ENCODE results near the gene PBX3.

PBX3 gene

GRCh38 chr9:125867751-125868415 lies 120.7 kb downstream of the PBX3 start:
- no peak for DNase-seq (ENCODE audit: low read depth)

DNA sequence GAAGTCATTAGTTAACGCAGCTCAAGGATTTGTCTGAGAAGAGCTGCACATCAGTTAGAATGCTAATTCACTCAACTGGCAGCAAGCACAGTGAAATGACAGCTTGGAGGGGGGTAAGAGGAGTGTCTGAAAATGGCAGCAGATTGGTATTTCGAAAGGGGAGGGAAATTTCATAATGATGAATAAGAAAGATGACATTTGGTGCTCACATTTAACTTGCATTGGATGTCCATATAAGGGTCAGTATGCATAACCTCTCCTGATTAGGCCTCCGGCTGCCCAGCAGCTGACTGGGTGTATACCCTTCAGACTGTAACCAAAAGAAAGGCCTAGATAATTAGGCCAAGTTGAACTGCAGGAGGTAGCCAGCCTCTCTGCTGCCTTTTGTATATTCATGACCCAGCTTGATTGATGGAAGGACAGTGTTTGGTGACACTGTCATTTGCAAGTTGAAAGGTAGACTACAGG lies 131.0 kb downstream of the PBX3 start:
- no peak for DNase-seq (ENCODE audit: low read depth)

DNA sequence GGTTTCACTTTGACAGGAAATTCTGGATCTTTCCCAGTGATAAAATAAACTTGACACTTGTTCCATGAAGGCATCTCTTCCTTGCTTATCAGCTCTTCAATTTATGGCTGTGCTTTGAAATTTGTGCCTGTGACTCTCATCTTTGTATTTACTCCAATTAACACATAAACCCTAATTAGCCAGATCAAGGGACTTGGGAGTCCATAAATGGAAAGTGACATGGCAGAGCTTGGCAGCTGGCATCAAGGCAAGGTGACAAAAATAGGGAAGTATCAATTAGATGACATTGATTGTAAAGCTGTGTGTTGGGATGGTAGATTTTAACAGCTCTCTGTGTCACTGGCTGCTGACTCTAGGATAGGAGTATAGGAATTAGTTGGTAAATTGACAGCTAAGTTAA lies 133.9 kb downstream of the PBX3 start:
- DNase-seq (ENCODE audit: low read depth) = no peak

GRCh38 chr9:125883565-125884217 lies 136.5 kb downstream of the PBX3 start:
- no peak for DNase-seq (ENCODE audit: low read depth)

GRCh38 chr9:125884218-125884595 lies 137.0 kb downstream of the PBX3 start:
- no peak for DNase-seq (ENCODE audit: low read depth)

DNA sequence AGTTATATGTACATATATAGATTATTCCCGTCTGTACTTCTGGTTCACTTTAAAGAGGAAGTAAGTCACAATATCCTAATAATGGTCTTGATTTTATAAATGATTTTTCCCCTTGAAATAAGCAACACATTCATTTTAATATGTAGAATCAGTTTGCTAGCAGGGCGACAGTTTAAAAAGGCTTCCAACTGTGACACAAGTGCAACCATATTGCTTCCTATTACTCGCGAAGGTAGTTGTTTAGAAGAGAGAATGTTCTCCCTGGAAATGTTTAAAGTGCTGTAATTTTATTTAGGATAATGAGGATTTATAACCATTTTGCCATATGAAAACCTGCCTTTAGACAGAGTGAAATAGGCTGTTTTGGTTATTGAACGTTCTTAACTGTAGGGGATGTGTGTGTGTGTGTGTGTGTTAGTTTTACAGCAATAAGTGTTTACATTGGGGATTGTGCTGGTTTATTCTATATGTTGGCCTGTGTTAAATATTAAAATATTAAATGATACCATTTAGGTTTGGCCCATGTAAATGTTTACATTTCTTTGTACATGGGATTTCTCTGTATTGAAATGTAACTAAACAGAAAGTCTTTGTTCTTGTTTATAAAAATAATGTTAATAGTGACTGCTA lies 138.3 kb downstream of the PBX3 start:
- DNase-seq (ENCODE audit: low read depth) = no peak

GRCh38 chr9:125886365-125886764 lies 139.2 kb downstream of the PBX3 start:
- no peak for DNase-seq (ENCODE audit: low read depth)

GRCh38 chr9:125887172-125887571 lies 140.0 kb downstream of the PBX3 start:
- no peak for DNase-seq (ENCODE audit: low read depth)

DNA sequence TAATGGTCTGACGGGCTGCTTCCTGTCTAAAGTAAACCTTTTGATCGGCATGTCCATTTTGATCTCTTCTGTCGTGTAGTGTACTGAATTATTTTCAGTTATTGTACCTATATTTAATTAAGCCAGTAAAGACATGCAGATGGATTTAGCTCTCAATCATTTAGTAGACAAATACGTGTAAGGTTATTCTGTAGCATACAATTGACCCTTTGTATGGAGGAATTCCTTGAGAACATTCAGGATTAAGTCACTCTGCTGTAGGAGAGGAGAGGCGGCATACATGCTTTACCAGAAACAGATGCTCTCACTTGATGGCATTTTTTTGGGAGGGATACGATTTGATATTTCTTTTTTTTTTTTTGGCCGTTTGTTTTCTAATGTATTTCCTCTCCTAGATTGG lies 141.0 kb downstream of the PBX3 start:
- DNase-seq (ENCODE audit: low read depth) = no peak

DNA sequence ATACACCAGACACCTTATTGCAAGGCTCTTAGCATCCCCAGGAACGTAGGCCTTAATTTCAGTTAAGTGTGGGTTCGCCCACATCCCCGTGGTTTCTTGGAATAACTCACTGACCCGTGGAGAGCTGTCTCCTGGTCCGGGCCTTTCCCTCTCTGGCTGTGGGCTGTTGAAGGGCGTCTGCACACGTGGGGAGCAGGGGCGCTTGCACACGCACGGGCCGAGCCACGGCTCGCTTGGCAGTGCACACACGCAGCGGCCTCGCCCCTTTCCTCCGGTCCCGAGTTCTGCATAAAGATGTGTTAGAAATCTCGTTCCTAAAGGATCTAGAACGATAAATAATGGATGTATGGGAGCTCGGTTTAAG lies 141.9 kb downstream of the PBX3 start:
- no peak for DNase-seq (ENCODE audit: low read depth)

DNA sequence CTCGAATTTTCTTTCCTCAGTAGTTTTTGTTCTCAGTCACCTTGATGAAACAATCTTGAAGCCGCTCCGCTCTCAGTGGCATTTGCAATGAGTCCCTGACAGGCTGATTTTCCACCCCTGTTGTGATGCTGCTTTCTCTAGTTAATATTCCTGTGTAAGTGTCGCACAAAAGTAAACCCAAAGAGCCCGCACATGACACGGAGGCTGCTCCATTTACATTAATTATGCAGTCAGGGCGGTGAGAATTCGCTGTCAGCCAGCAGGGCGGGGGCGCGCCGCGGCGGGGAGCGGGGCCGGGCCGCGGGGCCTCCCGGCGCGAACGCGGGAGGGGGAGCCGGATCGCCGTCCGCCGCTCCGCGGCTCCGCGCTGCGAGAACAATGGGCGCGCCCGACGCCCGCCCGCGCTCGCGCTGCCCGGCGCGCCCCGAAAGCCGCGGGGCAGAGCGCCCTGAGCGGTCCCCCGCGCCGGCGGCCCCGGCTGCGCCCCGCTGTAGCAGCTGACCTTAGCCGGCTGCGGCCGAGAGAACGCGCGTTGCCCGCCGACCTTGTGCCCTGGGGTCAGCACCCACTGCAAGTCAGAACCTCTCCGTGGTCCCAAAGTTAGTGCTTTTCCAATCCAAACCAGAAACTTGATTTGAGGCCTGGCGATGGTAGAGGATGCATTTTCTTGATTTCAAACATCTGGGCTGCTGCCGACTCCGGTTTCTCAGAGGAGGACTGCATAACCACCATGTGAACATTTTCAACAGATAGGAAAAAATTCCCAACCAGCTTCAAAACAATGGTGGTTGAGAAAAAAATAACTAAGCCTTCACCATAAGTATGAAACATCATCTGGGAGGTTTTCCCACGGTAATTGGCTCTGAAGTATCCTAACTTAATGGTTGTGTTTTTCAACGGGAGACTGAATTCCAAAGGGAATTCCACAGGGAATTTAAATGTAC lies 142.6 kb downstream of the PBX3 start:
- DNase-seq (ENCODE audit: low read depth) = peak; percentile 2

- DNase-seq (ENCODE audit: low read depth) = no peak
Observed at GRCh38 chr9:125890826-125891225, 143.7 kb downstream of the PBX3 start.

DNA sequence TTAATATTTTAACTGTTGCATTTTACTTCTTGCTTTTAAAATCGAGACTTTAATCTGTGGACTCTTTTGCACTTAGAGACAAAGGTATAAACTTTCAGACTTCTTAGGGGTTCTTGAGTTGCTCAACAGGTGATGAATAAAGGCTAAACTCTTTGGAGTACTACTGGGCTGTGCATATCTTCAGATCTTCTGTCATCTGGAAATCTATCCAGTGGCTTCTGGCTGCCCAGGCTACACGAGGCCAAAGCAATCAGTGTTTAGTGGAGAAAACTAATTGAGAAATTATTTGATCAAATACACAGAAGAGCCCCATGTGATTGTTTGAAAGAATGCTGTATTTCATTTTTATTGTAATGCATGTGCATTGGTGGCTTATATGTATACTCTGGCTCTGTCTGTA lies 146.1 kb downstream of the PBX3 start:
- no peak for DNase-seq (ENCODE audit: low read depth)

GRCh38 chr9:125894566-125894965 lies 147.4 kb downstream of the PBX3 start:
- DNase-seq (ENCODE audit: low read depth) = no peak

DNA sequence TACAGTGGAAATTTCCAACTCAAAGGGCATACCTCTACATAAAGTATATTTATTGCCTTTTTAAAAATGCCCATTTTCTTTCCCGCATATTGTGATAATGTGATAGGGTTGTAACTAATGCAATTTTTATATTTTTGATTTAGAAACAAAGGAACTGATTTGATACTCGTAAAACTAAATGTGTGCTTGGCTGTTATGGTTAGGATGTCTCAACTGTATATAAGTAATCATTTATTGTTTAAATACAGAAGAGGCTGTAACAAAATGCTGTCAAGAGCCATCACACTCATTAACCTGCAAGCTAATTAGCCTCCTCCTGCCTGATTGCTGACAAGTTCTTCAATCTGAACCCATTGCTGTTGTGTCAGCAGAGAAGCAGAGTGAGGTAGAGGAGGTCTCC lies 149.2 kb downstream of the PBX3 start:
- DNase-seq (ENCODE audit: low read depth) = no peak

- no peak for DNase-seq (ENCODE audit: low read depth)
Observed at GRCh38 chr9:125896964-125897363, 149.8 kb downstream of the PBX3 start.

GRCh38 chr9:125897481-125897880 lies 150.3 kb downstream of the PBX3 start:
- DNase-seq (ENCODE audit: low read depth) = no peak

DNA sequence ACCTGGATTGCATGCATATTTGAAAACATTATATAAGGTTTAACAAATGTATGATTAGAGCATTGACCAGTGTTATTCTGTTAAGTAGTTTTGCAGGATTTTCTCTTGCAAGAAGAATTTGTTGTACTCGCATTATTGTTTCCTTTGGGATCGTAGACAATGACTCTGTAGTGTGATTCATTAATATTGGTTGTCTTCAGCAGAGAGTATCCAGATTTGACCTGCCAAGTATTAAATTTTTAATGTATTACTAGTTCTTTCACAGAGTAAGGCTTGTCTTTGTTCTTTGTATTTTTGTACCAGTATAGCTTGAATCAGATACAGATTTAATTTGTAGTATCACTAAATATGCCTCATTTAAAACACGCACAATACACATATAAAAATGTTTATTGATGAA lies 155.0 kb downstream of the PBX3 start:
- no peak for DNase-seq (ENCODE audit: low read depth)

DNA sequence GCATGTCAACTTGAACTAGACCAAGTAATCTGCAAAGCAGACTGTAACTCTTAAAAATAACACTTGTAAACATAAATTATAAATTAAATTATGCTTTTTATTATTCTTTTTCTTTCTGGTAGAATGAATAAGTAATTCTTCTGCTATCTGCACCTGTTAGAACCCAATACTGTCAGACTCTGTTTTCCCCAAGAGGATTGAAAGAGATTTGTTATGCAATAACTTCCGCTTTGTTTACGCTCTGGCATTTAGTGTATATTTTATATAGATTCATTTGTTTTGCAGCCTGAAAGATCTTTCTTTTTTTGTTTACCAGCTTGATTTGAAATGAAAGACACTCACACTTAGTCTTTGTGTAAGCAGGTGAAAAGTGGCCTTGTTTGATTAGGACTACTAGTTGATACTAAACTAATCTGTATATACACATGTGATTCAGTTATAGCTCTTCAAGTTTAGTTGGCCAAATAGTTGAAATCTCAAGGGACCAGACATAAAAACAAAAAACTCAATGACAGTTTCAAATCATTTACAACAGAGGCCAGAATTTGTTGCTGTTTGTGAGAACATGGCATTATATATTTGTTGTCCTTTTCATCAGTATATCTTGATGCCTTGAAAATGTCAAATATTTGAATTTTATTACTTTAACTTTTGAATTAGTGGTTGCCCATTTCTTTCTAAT lies 155.8 kb downstream of the PBX3 start:
- no peak for DNase-seq (ENCODE audit: low read depth)

- DNase-seq (ENCODE audit: low read depth) = no peak
Observed at GRCh38 chr9:125904155-125904851, 157.1 kb downstream of the PBX3 start.

GRCh38 chr9:125906144-125906543 lies 159.0 kb downstream of the PBX3 start:
- DNase-seq (ENCODE audit: low read depth) = no peak

Measured in stimulated activated CD8-positive, alpha-beta memory T cell treated with anti-CD3 and anti-CD28 coated beads, Interleukin-15, amount 100 ng/mL, for 24 hours (primary cell).